Vagina (tissue), 2 donors: ENCODE measurements around the gene GNRHR. TPM values are rescaled to one million over a fixed set of nuclear protein-coding genes. Genes with fewer than 3 reads are reported as not detected.

Experiments used
- DNase-seq, 2 donors: peaks; one replicate each; pipeline ENCODE4 v3.0.0-alpha.2; 2017; ENCODE audit errors: extremely low spot score in 2 of 2
- H3K27ac ChIP-seq: fragments of 200-600 bp; sonication (generic); one replicate; pipeline ENCODE4 v1.5.1; 2019
- H3K27me3 ChIP-seq: fragments of 200-600 bp; sonication (generic); one replicate; pipeline ENCODE4 v1.5.1; 2019
- H3K36me3 ChIP-seq, 2 donors: fragments of 200-600 bp; sonication (generic); one replicate each; pipeline ENCODE4 v1.5.1; 2017 to 2019
- H3K4me1 ChIP-seq: fragments of 200-600 bp; sonication (generic); one replicate; pipeline ENCODE4 v1.5.1; 2019
- H3K4me3 ChIP-seq, 2 donors: fragments of 200-600 bp; sonication (generic); 1 replicate in 1 of 2; 2 replicates in 1 of 2; pipeline ENCODE4 v1.5.1; 2016 to 2019
- H3K9me3 ChIP-seq: fragments of 200-600 bp; sonication (generic); one replicate; pipeline ENCODE4 v1.5.1; 2019
- CTCF ChIP-seq, 3 experiments: fragments of 450-650 bp in 2 of 3; fragments of 200-600 bp in 1 of 3; sonication (generic) in 1 of 3; IDR thresholded peaks; one replicate each; pipeline ENCODE4 v1.5.1; 2017 to 2019; ENCODE audit warnings: antibody characterized with exemption in 3 of 3, mild to moderate bottlenecking in 2 of 3, moderate library complexity in 2 of 3
- POLR2A ChIP-seq, 2 donors: fragments of 450-650 bp; IDR thresholded peaks; one replicate each; pipeline ENCODE4 v1.6.1; 2017; ENCODE audit warnings: antibody characterized with exemption in 2 of 2, mild to moderate bottlenecking in 2 of 2, moderate library complexity in 2 of 2
- POLR2AphosphoS5 ChIP-seq, 2 donors: sonication (generic); formaldehyde crosslinking; IDR thresholded peaks; one replicate each; pipeline ENCODE4 v1.9.0; 2017; ENCODE audit warnings: antibody characterized with exemption in 2 of 2, mild to moderate bottlenecking in 2 of 2, low read depth in 1 of 2; ENCODE audit not compliant: insufficient read depth in 1 of 2
- intact Hi-C: fragments of 100-400 bp; cut with DNase I; formaldehyde crosslinking; loops from one replicate; pipeline ENCODE4 v1.15.1; 2023
- total RNA-seq: library from RNA; depleted of rRNA; stranded (reverse); fragments of >200 nt; gene quantifications from one replicate; pipeline ENCODE4 v1.2.3, GENCODE V29; 2016

Gene GNRHR
- total RNA-seq, 1 donor from 2014 or later = not detected

- no peak overlapping the region for H3K4me3 ChIP-seq
- H3K9me3 ChIP-seq = no peaks in the 10 kb centered on the region
- no peaks in the 10 kb centered on the region for H3K27me3 ChIP-seq
- intact Hi-C loops = no loop called here
- no peak overlapping the region for H3K27ac ChIP-seq
- no peak for TF ChIP-seq POLR2AphosphoS5 (IDR thresholded peaks at IDR 0.05; ENCODE audit: insufficient read depth in 1 of 2, low read depth in 1 of 2)
- no peak for TF ChIP-seq POLR2A (IDR thresholded peaks at IDR 0.05)
- TF ChIP-seq CTCF (IDR thresholded peaks at IDR 0.05) = no peak
- no peak for DNase-seq
- peaks cover 0 to 8% of the 10 kb centered on the region in 2 donors for H3K36me3 ChIP-seq
- H3K4me1 ChIP-seq = peaks cover 6% of the 10 kb centered on the region
Observed at GRCh38 chr4:67719953-67720617, 34.1 kb downstream of the GNRHR start.

- DNase-seq = no peak
- intact Hi-C loops = no loop called here
- no peaks in the 10 kb centered on the region for H3K27me3 ChIP-seq
- H3K4me3 ChIP-seq = no peak overlapping the region
- H3K36me3 ChIP-seq = peaks cover 0 to 8% of the 10 kb centered on the region in 2 donors
- TF ChIP-seq POLR2AphosphoS5 (IDR thresholded peaks at IDR 0.05; ENCODE audit: insufficient read depth in 1 of 2, low read depth in 1 of 2) (no peak), POLR2A (IDR thresholded peaks at IDR 0.05) (no peak), CTCF (IDR thresholded peaks at IDR 0.05) (no peak)
- no peak overlapping the region for H3K27ac ChIP-seq
- H3K9me3 ChIP-seq = no peaks in the 10 kb centered on the region
- H3K4me1 ChIP-seq = peaks cover 6% of the 10 kb centered on the region
Observed at GRCh38 chr4:67718848-67719247, 35.3 kb downstream of the GNRHR start.

DNA sequence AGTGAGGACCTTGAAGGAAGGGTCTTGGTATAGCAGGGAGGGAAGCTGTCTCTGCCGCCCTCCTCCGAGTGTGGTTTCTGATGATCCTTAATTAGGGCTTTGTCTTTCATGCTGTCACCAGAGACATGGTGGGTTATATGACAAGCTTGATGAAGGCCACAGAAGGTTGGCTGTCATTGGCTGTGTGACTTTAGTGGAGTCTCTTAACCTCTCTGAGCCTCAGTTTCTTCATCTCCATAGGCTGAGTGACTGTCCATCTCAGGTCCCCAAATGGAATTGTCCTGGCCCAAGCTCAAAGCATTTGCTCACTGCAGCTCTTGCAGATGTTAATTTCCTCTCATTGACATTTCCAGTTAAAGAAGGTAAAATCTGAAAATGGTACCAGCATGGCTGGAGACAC, 36.6 kb downstream of the GNRHR start:
- Histone ChIP-seq H3K36me3 (peaks cover 0 to 8% of the 10 kb centered on the region in 2 donors), H3K27ac (no peak overlapping the region), H3K4me3 (no peak overlapping the region), H3K27me3 (no peaks in the 10 kb centered on the region), H3K4me1 (peaks cover 14% of the 10 kb centered on the region), H3K9me3 (no peaks in the 10 kb centered on the region)
- intact Hi-C loops = no loop called here
- TF ChIP-seq CTCF (IDR thresholded peaks at IDR 0.05) = no peak
- no peak for TF ChIP-seq POLR2A (IDR thresholded peaks at IDR 0.05)
- TF ChIP-seq POLR2AphosphoS5 (IDR thresholded peaks at IDR 0.05; ENCODE audit: insufficient read depth in 1 of 2, low read depth in 1 of 2) = no peak
- no peak for DNase-seq

DNA sequence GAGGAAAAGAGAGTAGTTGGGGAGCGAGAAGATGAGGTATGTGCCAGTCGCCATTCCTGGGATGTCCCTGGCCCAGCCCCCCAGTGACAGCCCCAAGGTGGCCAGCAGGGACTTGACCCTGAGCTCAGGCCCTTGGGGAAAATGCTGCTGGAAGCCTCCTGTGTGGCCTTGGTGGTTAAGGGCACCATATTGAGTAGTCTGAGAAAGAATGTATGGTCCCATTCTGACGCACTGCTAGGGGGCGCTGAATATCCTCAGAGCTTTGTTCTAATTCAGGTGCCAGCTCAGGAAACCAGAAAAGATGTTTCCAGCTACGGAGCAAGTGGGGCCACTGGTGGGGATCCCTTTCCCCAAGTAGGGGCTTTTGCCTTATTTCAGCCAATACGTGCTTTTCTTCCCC, 39.2 kb downstream of the GNRHR start:
- H3K9me3 ChIP-seq = no peaks in the 10 kb centered on the region
- H3K4me1 ChIP-seq = peaks cover 15% of the 10 kb centered on the region
- H3K36me3 ChIP-seq = no peaks in the 10 kb centered on the region
- DNase-seq = no peak
- H3K4me3 ChIP-seq = no peak overlapping the region
- TF ChIP-seq CTCF (IDR thresholded peaks at IDR 0.05) = no peak
- no peak for TF ChIP-seq POLR2A (IDR thresholded peaks at IDR 0.05)
- no peak for TF ChIP-seq POLR2AphosphoS5 (IDR thresholded peaks at IDR 0.05; ENCODE audit: insufficient read depth in 1 of 2, low read depth in 1 of 2)
- intact Hi-C loops = no loop called here
- H3K27me3 ChIP-seq = no peaks in the 10 kb centered on the region
- H3K27ac ChIP-seq = no peak overlapping the region

GRCh38 chr4:67714248-67714583, 40.0 kb downstream of the GNRHR start:
- H3K4me1 ChIP-seq = peaks cover 15% of the 10 kb centered on the region
- TF ChIP-seq CTCF (IDR thresholded peaks at IDR 0.05) = no peak
- no peak for TF ChIP-seq POLR2AphosphoS5 (IDR thresholded peaks at IDR 0.05; ENCODE audit: insufficient read depth in 1 of 2, low read depth in 1 of 2)
- TF ChIP-seq POLR2A (IDR thresholded peaks at IDR 0.05) = no peak
- no peaks in the 10 kb centered on the region for H3K9me3 ChIP-seq
- no peaks in the 10 kb centered on the region for H3K36me3 ChIP-seq
- no peak overlapping the region for H3K4me3 ChIP-seq
- no peaks in the 10 kb centered on the region for H3K27me3 ChIP-seq
- intact Hi-C loops = no loop called here
- DNase-seq = no peak
- no peak overlapping the region for H3K27ac ChIP-seq
